MCF 10A (cell line): ENCODE measurements around the gene AGAP1. TPM values are rescaled to one million over a fixed set of nuclear protein-coding genes. Genes with fewer than 3 reads are reported as not detected.

Experiments
- BruUV-seq: library from RNA; stranded (reverse); fragments of 400-500 nt; replicated peaks from 2 replicates; lab custom pipeline; 2021; lab: Mats Ljungman, UMichigan
- CTCF ChIA-PET: fragments of 300-600 bp; sonication (Branson Sonifier 250); formaldehyde crosslinking; extraction: SDS; loops from one replicate; lab custom pipeline; 2021; ENCODE audit warnings: antibody characterized with exemption, inconsistent platforms; lab: Yijun Ruan, JAX
- POLR2A ChIA-PET: fragments of 300-600, 350-650 bp; sonication (Branson Sonifier 250); formaldehyde crosslinking; extraction: SDS; loops from one replicate; lab custom pipeline; 2020; ENCODE audit warnings: antibody characterized with exemption, inconsistent platforms; lab: Yijun Ruan, JAX
- DNase-seq: peaks from one replicate; pipeline ENCODE4 v3.0.0-alpha.2; 2018; ENCODE audit not compliant: unreplicated experiment
- H3K27ac Mint-ChIP-seq: one replicate; pipeline ENCODE4 v1.8.0; 2022; ENCODE audit warnings: mild to moderate bottlenecking, low read depth, mixed read lengths; ENCODE audit not compliant: unreplicated experiment
- H3K27me3 Mint-ChIP-seq: one replicate; pipeline ENCODE4 v1.8.0; 2022; ENCODE audit warnings: mixed read lengths; ENCODE audit not compliant: insufficient read depth, unreplicated experiment
- H3K36me3 Mint-ChIP-seq: one replicate; pipeline ENCODE4 v1.8.0; 2022; ENCODE audit warnings: mild to moderate bottlenecking, moderate library complexity, mixed read lengths; ENCODE audit not compliant: insufficient read depth, unreplicated experiment
- H3K4me1 Mint-ChIP-seq: one replicate; pipeline ENCODE4 v1.8.0; 2022; ENCODE audit warnings: mixed read lengths; ENCODE audit not compliant: insufficient read depth, unreplicated experiment
- H3K4me3 Mint-ChIP-seq: one replicate; pipeline ENCODE4 v1.8.0; 2022; ENCODE audit warnings: mild to moderate bottlenecking, moderate library complexity, mixed read lengths; ENCODE audit not compliant: unreplicated experiment
- H3K9me3 Mint-ChIP-seq: one replicate; pipeline ENCODE4 v1.8.0; 2022; ENCODE audit warnings: mixed read lengths; ENCODE audit not compliant: unreplicated experiment
- intact Hi-C: fragments of 100-400 bp; cut with micrococcal nuclease; formaldehyde crosslinking; loops from 2 replicates; pipeline ENCODE4 v1.14.1; 2022
- total RNA-seq: library from RNA; stranded (reverse); gene quantifications from 2 replicates; pipeline ENCODE4 v1.2.3, GENCODE V29; 2022
- TF ChIP-seq, protein P1 (sequence below): fragments of 200-600 bp; IDR thresholded peaks from one replicate; pipeline ENCODE4 v1.8.0; 2022; ENCODE audit warnings: antibody characterized with exemption, mild to moderate bottlenecking; ENCODE audit not compliant: unreplicated experiment

Gene AGAP1
- total RNA-seq, 1 experiment from 2014 or later: 41.3 TPM

DNA sequence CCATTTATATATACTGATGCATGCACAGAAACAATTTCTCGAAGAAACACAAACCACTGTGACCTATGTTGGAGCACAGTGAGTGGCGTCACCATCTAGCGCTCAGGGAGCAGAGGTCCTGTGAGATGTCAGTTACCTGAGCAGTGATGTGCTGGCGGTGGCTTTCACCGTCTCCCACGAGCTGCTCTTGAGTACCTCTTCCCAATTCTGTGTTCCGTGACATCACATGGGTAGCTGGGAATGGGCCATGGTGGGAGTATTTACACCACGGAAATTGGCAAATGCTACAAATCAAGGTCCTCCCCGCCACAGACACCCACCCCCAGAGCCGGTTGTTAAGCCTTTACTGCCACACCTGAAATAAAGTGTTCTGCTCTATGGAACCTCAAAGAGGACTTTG, 650.0 kb downstream of the AGAP1 start:
- Mint-ChIP-seq H3K36me3 (peaks cover 7% of the 10 kb centered on the region), H3K27me3 (no peaks in the 10 kb centered on the region), H3K4me1 (no peaks in the 10 kb centered on the region), H3K9me3 (no peaks in the 10 kb centered on the region), H3K27ac (no peak overlapping the region), H3K4me3 (no peak overlapping the region)
- CTCF ChIA-PET: interaction anchor here (1.2 kb wide), 1 partner anchor 32 kb away, joined by 3 read pairs; no protein-coding TSS in a partner anchor
- POLR2A ChIA-PET: interaction anchor here (0.7 kb wide), 1 partner anchor 16 kb away, joined by 3 read pairs; no protein-coding TSS in a partner anchor
- DNase-seq: no peak
- TF ChIP-seq, protein P1, sequence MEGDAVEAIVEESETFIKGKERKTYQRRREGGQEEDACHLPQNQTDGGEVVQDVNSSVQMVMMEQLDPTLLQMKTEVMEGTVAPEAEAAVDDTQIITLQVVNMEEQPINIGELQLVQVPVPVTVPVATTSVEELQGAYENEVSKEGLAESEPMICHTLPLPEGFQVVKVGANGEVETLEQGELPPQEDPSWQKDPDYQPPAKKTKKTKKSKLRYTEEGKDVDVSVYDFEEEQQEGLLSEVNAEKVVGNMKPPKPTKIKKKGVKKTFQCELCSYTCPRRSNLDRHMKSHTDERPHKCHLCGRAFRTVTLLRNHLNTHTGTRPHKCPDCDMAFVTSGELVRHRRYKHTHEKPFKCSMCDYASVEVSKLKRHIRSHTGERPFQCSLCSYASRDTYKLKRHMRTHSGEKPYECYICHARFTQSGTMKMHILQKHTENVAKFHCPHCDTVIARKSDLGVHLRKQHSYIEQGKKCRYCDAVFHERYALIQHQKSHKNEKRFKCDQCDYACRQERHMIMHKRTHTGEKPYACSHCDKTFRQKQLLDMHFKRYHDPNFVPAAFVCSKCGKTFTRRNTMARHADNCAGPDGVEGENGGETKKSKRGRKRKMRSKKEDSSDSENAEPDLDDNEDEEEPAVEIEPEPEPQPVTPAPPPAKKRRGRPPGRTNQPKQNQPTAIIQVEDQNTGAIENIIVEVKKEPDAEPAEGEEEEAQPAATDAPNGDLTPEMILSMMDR: no peak
- no TSS peak for BruUV-seq
- intact Hi-C loops: no loop called here

DNA sequence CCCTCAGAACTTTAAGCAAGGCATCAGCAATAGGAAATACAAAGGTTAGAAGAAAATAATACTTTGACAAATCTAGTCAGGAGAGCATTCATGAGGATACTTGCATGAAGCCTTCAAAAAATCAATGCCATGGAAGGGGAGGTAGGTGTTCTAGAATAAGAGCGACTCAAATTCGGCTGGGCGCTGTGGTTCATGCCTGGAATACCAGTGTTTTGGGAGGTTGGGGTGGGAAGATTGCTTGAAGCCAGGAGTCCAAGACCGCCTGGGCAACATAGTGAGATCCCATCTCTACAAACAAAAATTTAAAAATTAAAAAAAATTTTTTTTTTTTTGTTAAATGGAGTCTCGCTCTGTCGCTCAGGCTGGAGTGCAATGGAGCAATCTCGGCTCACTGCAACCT, 652.6 kb downstream of the AGAP1 start:
- H3K4me1 Mint-ChIP-seq: no peaks in the 10 kb centered on the region
- CTCF ChIA-PET: no interaction called here
- BruUV-seq: no TSS peak
- no peaks in the 10 kb centered on the region for H3K27me3 Mint-ChIP-seq
- intact Hi-C loops: no loop called here
- no peak overlapping the region for H3K27ac Mint-ChIP-seq
- POLR2A ChIA-PET: no interaction called here
- TF ChIP-seq, protein P1: no peak
- H3K4me3 Mint-ChIP-seq: no peak overlapping the region
- H3K36me3 Mint-ChIP-seq: peaks cover 7% of the 10 kb centered on the region
- DNase-seq: no peak
- no peaks in the 10 kb centered on the region for H3K9me3 Mint-ChIP-seq

DNA sequence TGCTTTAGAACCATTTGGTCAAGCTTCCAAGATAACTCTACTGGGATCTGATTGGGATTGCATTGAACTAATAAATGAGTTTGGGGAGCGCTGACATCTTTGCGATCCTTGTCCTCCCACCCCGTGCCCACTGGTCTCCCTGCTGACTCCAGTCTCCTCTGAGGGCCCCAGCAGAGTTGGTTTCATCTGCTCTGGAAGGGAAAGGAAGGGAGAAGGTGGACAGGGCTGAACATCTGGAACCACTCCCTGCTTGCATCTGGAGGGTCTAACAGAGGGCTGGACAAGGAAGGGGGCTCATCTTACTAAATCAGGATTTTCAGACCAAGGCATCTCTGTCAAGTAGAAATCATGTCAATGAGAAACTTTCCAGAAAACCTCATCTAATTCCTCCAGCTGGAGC, 661.6 kb downstream of the AGAP1 start:
- H3K9me3 Mint-ChIP-seq: no peaks in the 10 kb centered on the region
- no peaks in the 10 kb centered on the region for H3K4me1 Mint-ChIP-seq
- H3K4me3 Mint-ChIP-seq: no peak overlapping the region
- ChIA-PET POLR2A (no interaction called here), CTCF (no interaction called here)
- BruUV-seq: no TSS peak
- H3K27ac Mint-ChIP-seq: no peak overlapping the region
- intact Hi-C loops: no loop called here
- H3K27me3 Mint-ChIP-seq: no peaks in the 10 kb centered on the region
- TF ChIP-seq, protein P1: no peak
- no peaks in the 10 kb centered on the region for H3K36me3 Mint-ChIP-seq
- DNase-seq: no peak

DNA sequence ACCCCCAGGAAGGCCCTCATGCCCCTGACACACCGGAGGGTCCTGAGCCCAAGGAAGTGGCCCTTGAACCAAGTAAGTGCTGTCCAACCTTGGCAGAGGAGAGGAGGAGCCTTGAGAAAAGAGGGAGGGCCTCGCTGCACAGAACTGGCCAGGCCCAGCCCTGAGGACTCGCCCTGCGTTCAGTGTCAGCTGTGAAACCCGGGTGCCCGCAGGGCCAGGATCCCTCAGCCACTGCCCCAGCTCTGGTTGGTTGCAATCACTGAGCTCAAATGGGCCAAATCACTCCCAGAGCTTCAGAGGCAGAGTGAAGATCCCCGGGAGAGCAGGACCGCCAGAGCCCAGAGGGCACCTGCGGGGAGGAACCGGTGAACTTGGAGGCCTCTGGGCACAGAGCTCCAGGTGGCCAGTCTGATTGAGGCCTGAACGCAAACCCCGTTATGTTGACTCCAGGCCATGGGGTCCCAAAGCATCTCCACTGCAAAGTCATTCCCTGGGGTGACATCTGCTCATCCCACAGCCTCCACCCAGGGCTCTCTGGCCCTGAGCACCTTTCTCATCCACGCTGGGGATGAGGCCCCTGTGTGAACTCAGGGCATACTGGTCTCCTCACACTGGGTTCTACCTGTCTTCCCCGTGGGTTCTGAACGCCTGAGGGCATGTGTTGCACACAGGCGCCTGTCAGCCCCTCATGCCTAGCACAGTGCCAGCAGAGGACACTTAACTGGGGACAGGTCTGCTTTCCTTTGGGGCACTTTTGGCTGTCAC, 662.4 kb downstream of the AGAP1 start:
- H3K36me3 Mint-ChIP-seq: no peaks in the 10 kb centered on the region
- ChIA-PET CTCF (interaction anchor here (0.7 kb wide), 1 partner anchor 1618 kb away, joined by 3 read pairs; no protein-coding TSS in a partner anchor), POLR2A (no interaction called here)
- no peaks in the 10 kb centered on the region for H3K4me1 Mint-ChIP-seq
- H3K27ac Mint-ChIP-seq: no peak overlapping the region
- TF ChIP-seq, protein P1: no peak
- intact Hi-C loops: no loop called here
- no peak for DNase-seq
- H3K4me3 Mint-ChIP-seq: no peak overlapping the region
- H3K9me3 Mint-ChIP-seq: no peaks in the 10 kb centered on the region
- BruUV-seq: no TSS peak
- no peaks in the 10 kb centered on the region for H3K27me3 Mint-ChIP-seq
